Mammary epithelial cell (primary cell): Measurements from ENCODE around the gene SLC17A9.

Experiments used
- EZH2 ChIP-seq: IDR thresholded peaks from 2 replicates; pipeline ENCODE4 v1.6.1; 2012; ENCODE audit warnings: low read length, inconsistent platforms, borderline replicate concordance
- TF ChIP-seq, protein P1 (sequence below), 2 donors: IDR thresholded peaks in 1 of 2; conservative IDR thresholded peaks in 1 of 2; 2 replicates each; pipeline ENCODE4 v1.5.1; 2011 to 2012; ENCODE audit warnings: inconsistent platforms in 2 of 2, low read length in 2 of 2, mild to moderate bottlenecking in 2 of 2, control low read depth in 1 of 2, low read depth in 1 of 2; ENCODE audit not compliant: insufficient read depth in 1 of 2; ENCODE audit errors: extremely low read depth in 1 of 2

DNA sequence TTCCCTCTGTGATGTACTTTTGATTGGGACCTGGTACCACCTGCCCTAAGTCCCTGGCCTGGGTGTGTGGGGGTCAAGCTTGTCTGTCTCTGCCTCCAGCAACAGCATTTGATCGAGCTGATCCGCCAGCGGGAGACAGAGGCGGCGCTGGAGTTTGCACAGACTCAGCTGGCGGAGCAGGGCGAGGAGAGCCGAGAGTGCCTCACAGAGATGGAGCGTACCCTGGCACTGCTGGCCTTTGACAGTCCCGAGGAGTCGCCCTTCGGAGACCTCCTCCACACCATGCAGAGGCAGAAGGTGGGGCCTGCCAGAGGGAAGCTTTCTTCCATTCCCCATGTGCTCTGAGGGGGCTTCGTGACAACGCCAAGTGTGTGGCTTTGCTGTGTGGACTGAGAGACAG is 9.1 kb upstream of the SLC17A9 start:
- TF ChIP-seq, protein P1, sequence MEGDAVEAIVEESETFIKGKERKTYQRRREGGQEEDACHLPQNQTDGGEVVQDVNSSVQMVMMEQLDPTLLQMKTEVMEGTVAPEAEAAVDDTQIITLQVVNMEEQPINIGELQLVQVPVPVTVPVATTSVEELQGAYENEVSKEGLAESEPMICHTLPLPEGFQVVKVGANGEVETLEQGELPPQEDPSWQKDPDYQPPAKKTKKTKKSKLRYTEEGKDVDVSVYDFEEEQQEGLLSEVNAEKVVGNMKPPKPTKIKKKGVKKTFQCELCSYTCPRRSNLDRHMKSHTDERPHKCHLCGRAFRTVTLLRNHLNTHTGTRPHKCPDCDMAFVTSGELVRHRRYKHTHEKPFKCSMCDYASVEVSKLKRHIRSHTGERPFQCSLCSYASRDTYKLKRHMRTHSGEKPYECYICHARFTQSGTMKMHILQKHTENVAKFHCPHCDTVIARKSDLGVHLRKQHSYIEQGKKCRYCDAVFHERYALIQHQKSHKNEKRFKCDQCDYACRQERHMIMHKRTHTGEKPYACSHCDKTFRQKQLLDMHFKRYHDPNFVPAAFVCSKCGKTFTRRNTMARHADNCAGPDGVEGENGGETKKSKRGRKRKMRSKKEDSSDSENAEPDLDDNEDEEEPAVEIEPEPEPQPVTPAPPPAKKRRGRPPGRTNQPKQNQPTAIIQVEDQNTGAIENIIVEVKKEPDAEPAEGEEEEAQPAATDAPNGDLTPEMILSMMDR (conservative IDR thresholded peaks at IDR 0.05 in 1 of 2, IDR thresholded peaks at IDR 0.05 in 1 of 2; ENCODE audit: extremely low read depth in 1 of 2, insufficient read depth in 1 of 2, low read depth in 1 of 2, low read length in 2 of 2), result no peak
- TF ChIP-seq EZH2, result no peak
